ENCODE data around the gene INPP5A. TPM values are rescaled to one million over a fixed set of nuclear protein-coding genes. Genes with fewer than 3 reads are reported as not detected.

INPP5A gene
- total and polyA plus RNA-seq, 10 of the 15 experiments (the other 5 are each of a cell fraction or from before 2014, with no cell fraction given), result 0.52 to 15.0 (median 6.3) TPM

DNA sequence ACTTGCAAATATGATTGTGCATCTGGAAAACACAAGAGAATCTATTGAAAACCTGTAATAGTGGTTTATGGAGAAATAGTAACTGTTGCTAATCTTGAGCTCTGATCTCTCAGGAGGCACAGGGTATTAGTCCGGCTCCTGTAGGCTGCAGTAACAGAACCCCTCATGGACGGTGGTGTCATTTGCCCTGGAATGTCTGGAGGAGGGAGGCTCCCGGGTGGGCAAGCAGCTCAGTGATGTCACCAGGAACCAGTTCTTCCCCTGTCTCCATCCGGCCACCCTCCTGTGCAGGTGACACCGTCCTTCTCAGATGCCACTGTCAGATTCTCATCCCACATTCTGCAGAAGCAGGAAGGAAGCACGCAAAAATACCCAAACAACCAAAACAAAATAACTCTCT is 29.3 kb downstream of the INPP5A start:
- Histone ChIP-seq H3K79me2 (ENCODE audit: control insufficient read depth, insufficient read depth, low read length) (no peaks in the 10 kb centered on the region; the same call in 1 of the 2 replicates), H3K4me2 (ENCODE audit: control insufficient read depth, insufficient read depth) (no peak overlapping the region), H3K4me3 (no peak overlapping the region), H3K4me1 (ENCODE audit: control insufficient read depth, insufficient read depth, low read length) (peaks cover 42% of the 10 kb centered on the region), H4K20me1 (ENCODE audit: control insufficient read depth, insufficient read depth) (peaks cover 3% of the 10 kb centered on the region; the same call in 1 of the 2 replicates), H3K36me3 (ENCODE audit: control insufficient read depth in 2 of 2, insufficient read depth in 2 of 2, low read length in 1 of 2) (no peaks in the 10 kb centered on the region; a peak in 1 of 4 replicates), H3K9ac (ENCODE audit: control insufficient read depth, insufficient read depth, low read length) (no peak overlapping the region), H2AFZ (ENCODE audit: control insufficient read depth, low read depth, low read length) (no peak overlapping the region), H3K9me3 (replicated peaks; ENCODE audit: control insufficient read depth, insufficient read depth, low read length) (no peaks in the 10 kb centered on the region; the same call in 2 of the 3 replicates), H3K27me3 (replicated peaks in 1 of 2; ENCODE audit: control insufficient read depth in 2 of 2, insufficient read depth in 2 of 2, low read length in 1 of 2) (no peaks in the 10 kb centered on the region), H3K27ac (ENCODE audit: control insufficient read depth, insufficient read depth) (no peak overlapping the region)
- ChIA-PET SMC1A (ENCODE audit: uncharacterized antibody, unreplicated experiment) (interaction anchor here (1.3 to 3.5 kb wide), 3 partner anchors 8 to 66 kb away, joined by 4 to 16 read pairs (median 5); no protein-coding TSS in a partner anchor), CTCF (interaction anchor here (1.7 to 2.6 kb wide), 2 partner anchors 26 to 28 kb away, joined by 4 to 8 read pairs; no protein-coding TSS in a partner anchor), POLR2A (no interaction called here), RAD21 (ENCODE audit: unreplicated experiment) (interaction anchor here (0.8 kb wide), 2 partner anchors 26 to 27 kb away, joined by 3 to 4 read pairs; no protein-coding TSS in a partner anchor)
- DNase-seq (ENCODE audit: low read depth, low spot score), result no peak
- no peak for FAIRE-seq
- no peak for ATAC-seq
- BruUV-seq (replicated peaks), result no TSS peak
- in situ Hi-C loops (cut with MboI) (no loop called here), intact Hi-C loops (cut with micrococcal nuclease; ENCODE audit: unreplicated experiment) (no loop called here)
- WGBS (ENCODE audit: insufficient coverage, insufficient replicate concordance, low lambda C conversion rate, missing lambda C conversion rate), result 99% methylated on average over 6 of the region's 6 CpGs
- TF ChIP-seq, protein P1, sequence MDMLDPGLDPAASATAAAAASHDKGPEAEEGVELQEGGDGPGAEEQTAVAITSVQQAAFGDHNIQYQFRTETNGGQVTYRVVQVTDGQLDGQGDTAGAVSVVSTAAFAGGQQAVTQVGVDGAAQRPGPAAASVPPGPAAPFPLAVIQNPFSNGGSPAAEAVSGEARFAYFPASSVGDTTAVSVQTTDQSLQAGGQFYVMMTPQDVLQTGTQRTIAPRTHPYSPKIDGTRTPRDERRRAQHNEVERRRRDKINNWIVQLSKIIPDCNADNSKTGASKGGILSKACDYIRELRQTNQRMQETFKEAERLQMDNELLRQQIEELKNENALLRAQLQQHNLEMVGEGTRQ (IDR thresholded peaks at IDR 0.05; ENCODE audit: borderline replicate concordance, low read depth, low read length), result no peak
- TF ChIP-seq CREM (IDR thresholded peaks at IDR 0.05; ENCODE audit: low read depth), result no peak
- no peak for TF ChIP-seq EP300 (IDR thresholded peaks at IDR 0.05; ENCODE audit: borderline replicate concordance in 1 of 2, control insufficient read depth in 1 of 2, low read depth in 2 of 2, low read length in 2 of 2)
- TF ChIP-seq KAT2A (conservative IDR thresholded peaks at IDR 0.05; ENCODE audit: control insufficient read depth, low read depth, low read length), result no peak
- TF ChIP-seq, protein P2, sequence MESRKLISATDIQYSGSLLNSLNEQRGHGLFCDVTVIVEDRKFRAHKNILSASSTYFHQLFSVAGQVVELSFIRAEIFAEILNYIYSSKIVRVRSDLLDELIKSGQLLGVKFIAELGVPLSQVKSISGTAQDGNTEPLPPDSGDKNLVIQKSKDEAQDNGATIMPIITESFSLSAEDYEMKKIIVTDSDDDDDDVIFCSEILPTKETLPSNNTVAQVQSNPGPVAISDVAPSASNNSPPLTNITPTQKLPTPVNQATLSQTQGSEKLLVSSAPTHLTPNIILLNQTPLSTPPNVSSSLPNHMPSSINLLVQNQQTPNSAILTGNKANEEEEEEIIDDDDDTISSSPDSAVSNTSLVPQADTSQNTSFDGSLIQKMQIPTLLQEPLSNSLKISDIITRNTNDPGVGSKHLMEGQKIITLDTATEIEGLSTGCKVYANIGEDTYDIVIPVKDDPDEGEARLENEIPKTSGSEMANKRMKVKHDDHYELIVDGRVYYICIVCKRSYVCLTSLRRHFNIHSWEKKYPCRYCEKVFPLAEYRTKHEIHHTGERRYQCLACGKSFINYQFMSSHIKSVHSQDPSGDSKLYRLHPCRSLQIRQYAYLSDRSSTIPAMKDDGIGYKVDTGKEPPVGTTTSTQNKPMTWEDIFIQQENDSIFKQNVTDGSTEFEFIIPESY (IDR thresholded peaks at IDR 0.05), result no peak
- TF ChIP-seq ETV6 (conservative IDR thresholded peaks at IDR 0.05 in 1 of 2, IDR thresholded peaks at IDR 0.05 in 1 of 2; ENCODE audit: borderline replicate concordance in 1 of 2, low read depth in 1 of 2), result no peak
- TF ChIP-seq CHD1 (IDR thresholded peaks at IDR 0.05; ENCODE audit: low read depth, low read length), result no peak
- TF ChIP-seq, protein P3, sequence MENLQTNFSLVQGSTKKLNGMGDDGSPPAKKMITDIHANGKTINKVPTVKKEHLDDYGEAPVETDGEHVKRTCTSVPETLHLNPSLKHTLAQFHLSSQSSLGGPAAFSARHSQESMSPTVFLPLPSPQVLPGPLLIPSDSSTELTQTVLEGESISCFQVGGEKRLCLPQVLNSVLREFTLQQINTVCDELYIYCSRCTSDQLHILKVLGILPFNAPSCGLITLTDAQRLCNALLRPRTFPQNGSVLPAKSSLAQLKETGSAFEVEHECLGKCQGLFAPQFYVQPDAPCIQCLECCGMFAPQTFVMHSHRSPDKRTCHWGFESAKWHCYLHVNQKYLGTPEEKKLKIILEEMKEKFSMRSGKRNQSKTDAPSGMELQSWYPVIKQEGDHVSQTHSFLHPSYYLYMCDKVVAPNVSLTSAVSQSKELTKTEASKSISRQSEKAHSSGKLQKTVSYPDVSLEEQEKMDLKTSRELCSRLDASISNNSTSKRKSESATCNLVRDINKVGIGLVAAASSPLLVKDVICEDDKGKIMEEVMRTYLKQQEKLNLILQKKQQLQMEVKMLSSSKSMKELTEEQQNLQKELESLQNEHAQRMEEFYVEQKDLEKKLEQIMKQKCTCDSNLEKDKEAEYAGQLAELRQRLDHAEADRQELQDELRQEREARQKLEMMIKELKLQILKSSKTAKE (IDR thresholded peaks at IDR 0.05; ENCODE audit: low read depth, poor library complexity, severe bottlenecking), result no peak
- no peak for TF ChIP-seq HDGF (IDR thresholded peaks at IDR 0.05)
- TF ChIP-seq, protein P4, sequence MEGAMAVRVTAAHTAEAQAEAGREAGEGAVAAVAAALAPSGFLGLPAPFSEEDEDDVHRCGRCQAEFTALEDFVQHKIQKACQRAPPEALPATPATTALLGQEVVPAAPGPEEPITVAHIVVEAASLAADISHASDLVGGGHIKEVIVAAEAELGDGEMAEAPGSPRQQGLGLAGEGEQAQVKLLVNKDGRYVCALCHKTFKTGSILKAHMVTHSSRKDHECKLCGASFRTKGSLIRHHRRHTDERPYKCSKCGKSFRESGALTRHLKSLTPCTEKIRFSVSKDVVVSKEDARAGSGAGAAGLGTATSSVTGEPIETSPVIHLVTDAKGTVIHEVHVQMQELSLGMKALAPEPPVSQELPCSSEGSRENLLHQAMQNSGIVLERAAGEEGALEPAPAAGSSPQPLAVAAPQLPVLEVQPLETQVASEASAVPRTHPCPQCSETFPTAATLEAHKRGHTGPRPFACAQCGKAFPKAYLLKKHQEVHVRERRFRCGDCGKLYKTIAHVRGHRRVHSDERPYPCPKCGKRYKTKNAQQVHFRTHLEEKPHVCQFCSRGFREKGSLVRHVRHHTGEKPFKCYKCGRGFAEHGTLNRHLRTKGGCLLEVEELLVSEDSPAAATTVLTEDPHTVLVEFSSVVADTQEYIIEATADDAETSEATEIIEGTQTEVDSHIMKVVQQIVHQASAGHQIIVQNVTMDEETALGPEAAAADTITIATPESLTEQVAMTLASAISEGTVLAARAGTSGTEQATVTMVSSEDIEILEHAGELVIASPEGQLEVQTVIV (IDR thresholded peaks at IDR 0.05; ENCODE audit: borderline replicate concordance, partially characterized antibody), result no peak
- TF ChIP-seq, protein P5, sequence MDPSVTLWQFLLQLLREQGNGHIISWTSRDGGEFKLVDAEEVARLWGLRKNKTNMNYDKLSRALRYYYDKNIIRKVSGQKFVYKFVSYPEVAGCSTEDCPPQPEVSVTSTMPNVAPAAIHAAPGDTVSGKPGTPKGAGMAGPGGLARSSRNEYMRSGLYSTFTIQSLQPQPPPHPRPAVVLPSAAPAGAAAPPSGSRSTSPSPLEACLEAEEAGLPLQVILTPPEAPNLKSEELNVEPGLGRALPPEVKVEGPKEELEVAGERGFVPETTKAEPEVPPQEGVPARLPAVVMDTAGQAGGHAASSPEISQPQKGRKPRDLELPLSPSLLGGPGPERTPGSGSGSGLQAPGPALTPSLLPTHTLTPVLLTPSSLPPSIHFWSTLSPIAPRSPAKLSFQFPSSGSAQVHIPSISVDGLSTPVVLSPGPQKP (IDR thresholded peaks at IDR 0.05; ENCODE audit: low read depth, low read length), result no peak
- no peak for TF ChIP-seq SPI1 (IDR thresholded peaks at IDR 0.05; ENCODE audit: borderline replicate concordance, insufficient read depth, low read depth, low read length)

All from GM12878 (cell line).